GM21390 (cell line): ENCODE results near the gene MLNR.
A peak's percentile ranks its signal among the peaks of the same experiment; 100 is the strongest.

Experiments used
- ATAC-seq: cut with Tn5 transposase; IDR thresholded peaks from one replicate; pipeline ENCODE4 v1.9.1; 2021; ENCODE audit not compliant: unreplicated experiment

The MLNR gene, protein sequence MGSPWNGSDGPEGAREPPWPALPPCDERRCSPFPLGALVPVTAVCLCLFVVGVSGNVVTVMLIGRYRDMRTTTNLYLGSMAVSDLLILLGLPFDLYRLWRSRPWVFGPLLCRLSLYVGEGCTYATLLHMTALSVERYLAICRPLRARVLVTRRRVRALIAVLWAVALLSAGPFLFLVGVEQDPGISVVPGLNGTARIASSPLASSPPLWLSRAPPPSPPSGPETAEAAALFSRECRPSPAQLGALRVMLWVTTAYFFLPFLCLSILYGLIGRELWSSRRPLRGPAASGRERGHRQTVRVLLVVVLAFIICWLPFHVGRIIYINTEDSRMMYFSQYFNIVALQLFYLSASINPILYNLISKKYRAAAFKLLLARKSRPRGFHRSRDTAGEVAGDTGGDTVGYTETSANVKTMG

DNA sequence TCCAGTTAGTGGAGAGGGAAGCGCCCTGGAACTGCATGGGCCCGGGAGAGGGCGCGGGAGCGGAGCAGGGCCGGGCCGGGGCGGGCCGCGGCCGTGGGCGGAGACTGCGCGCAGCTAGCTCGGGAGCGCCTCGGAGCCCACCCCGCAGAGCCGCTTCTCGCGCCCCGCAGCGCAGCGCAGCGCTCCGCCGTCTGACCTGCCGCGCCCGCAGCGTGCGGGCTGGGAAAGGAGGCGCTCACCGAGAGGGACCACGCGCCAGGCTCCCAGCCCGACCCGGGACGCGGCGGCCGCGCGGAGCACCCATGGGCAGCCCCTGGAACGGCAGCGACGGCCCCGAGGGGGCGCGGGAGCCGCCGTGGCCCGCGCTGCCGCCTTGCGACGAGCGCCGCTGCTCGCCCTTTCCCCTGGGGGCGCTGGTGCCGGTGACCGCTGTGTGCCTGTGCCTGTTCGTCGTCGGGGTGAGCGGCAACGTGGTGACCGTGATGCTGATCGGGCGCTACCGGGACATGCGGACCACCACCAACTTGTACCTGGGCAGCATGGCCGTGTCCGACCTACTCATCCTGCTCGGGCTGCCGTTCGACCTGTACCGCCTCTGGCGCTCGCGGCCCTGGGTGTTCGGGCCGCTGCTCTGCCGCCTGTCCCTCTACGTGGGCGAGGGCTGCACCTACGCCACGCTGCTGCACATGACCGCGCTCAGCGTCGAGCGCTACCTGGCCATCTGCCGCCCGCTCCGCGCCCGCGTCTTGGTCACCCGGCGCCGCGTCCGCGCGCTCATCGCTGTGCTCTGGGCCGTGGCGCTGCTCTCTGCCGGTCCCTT lies at the start of gene MLNR:
Gene MLNR, plus strand, starts transcription at position 303 of the 820 bp plus-strand sequence. Its CDS starts 0 bp downstream, at position 303.
- no peak for ATAC-seq

- ATAC-seq: no peak
Measured at GRCh38 chr13:49171359-49171758, 48.8 kb upstream of the MLNR start.

GRCh38 chr13:49183672-49184325 lies 36.3 kb upstream of the MLNR start:
- no peak for ATAC-seq

DNA sequence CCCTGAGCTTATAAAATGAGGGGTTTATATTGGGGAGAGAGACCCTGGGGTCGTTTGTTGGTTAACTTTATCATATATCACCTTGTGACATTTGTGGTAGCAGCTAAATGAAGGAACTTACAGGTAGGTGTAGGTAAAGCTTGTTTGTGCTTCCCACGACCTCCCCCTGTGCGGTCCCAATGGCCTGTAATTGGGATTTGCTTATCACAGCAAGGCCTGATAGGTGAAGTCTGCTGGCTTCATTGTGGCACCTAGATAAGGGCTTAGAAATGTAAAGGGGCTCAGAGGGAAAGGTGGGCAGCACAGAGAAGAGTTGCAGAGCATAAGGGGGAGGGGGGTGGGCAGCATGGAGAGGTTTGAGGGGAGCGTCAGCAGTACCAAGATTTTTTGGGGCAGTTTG lies 35.5 kb upstream of the MLNR start:
- ATAC-seq: no peak

GRCh38 chr13:49185264-49185663 lies 34.9 kb upstream of the MLNR start:
- ATAC-seq: no peak

DNA sequence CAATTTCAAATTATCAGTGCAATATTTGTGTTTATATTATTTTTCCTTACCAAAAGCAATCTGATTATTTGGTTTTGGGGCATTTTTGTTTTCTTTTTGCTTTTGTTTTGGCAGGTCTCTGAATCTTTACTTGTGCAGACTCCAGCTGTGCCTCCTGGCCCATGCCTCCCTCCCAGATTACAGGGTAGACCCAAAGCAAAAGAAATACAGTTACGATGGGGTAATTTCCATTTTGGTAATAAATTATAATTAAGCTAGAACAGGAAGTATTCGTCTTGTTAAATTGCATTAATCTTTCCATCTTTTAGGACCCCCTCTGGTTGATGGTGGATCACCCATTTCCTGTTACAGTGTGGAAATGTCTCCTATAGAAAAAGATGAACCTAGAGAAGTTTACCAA lies 29.2 kb upstream of the MLNR start:
- ATAC-seq: no peak

GRCh38 chr13:49206641-49207040 lies 13.5 kb upstream of the MLNR start:
- no peak for ATAC-seq

DNA sequence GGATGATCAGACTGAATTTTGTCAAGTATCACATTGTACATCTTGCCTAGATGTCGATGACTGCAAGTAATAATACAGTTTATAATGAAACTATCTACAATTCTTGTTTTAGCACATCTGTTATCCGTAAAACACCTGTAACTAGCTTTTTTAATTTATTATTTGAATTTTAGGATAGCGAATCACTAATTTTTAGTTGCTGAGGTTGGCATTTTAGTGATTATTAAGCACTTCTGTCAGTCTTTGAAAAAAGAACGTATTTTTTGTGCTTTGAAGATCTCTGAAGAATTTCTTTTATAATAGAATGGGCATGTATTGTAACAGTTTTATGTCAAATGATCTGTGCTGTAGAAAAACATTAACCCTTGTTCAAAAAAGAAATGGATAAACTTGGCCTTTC lies 11.5 kb upstream of the MLNR start:
- ATAC-seq: no peak

- ATAC-seq: no peak
Measured at GRCh38 chr13:49210114-49210513, 10.0 kb upstream of the MLNR start.

DNA sequence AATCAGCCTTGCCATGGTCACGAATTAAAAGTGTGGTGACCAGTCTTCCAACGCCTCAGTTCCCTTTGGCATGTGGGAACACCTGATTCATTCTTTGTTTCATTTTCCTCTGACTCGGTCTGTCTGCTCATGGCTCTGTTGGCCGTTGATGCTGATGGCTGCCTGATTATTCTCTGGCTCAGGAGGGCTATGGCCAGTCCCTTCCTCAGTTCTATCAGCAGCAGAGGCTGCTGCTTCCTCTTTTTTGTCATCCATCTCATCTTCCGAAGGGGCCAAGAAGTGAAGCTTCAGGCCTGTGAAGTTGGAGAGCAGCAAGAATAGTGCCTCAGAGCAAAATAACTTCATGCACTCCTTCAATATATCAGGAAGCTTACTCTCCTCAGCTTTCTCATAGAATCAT lies 9.5 kb upstream of the MLNR start:
- ATAC-seq: no peak

DNA sequence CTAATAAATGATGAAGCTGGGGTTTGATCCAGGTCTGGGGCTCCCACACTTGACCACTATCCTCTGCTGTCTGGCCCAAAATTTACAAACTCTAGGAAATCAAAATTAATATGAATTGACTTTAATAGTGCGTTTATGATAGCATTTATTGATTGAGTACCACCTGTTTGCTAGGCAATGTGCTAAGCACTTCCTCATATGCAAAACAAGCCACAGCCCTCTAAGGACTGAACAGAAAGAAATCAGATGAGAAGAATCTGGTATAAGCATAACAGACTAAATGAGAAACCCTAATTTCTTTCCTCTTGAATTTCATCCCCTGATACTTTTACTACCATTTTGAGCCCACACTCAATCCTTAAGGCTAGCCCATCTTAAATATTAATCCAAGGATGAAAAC lies 6.6 kb upstream of the MLNR start:
- no peak for ATAC-seq

- no peak for ATAC-seq
Measured at GRCh38 chr13:49213997-49214916, 5.9 kb upstream of the MLNR start.

DNA sequence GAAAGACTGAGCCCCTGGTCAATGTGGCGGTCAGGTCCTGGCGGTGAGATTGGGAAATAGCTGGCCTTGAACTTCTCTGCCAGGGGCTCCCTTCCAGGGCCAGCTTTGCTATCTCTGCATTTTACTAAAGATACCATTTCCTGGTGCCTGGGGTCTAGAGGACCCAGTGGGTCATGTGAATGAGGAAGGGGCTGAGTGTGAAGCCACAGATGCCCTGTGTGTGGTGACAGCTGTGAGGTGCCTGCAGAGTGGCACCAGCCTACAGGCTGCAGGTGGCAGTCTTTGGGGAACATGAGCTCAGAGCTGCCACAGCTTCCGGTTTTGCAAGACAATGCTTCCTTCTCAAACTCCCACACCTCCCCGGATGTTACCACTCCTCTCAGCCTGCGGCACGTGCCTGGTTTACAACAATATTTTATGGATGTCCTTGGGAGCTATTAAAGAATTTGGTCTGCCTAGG lies 5.2 kb upstream of the MLNR start:
- peak; percentile 66 for ATAC-seq

DNA sequence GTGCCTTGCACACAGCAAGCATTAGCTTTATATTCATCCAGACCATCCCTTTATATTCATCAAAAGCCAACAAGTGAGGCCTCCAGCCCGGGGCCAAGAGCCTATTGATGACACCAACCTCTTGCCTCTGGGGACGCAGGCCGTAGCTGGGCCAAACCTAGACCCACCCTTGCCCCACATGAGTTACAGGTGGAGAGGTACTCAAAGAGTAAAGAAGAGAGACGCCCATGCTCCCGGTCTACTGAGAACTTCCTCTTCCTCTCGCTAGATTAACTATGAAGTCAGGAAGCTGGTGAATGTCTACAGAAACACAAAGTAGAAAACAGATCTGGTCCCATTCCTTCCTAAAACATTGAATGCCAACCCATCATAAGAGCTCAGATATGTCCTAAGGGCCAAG lies 3.8 kb upstream of the MLNR start:
- no peak for ATAC-seq

DNA sequence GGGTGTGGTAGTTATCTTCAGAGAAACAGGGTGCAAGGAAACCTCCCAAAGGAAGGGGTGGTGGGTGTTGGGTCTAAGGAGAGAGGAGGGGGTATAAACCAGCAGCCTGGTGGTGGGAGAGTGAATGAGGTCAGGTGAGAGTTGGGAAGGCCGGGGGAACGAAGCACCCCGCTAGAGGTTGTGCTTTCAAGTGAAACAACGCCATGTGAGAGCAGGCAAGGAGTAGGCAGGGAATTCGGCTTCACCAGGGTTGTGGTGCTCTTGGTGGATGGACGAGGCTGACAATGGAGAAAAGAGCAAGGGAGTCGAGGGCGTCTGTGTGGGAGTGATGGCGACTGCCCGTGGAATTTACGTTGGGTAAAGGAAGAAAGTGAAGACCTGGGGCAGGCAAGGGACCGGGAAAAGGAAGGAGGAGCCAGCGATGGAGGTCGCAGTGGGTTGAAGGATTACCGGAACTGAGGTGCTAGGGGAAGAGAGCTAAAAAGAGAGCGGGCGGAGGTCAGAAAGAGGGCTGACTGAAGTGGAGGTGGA lies 2.1 kb upstream of the MLNR start:
- no peak for ATAC-seq

DNA sequence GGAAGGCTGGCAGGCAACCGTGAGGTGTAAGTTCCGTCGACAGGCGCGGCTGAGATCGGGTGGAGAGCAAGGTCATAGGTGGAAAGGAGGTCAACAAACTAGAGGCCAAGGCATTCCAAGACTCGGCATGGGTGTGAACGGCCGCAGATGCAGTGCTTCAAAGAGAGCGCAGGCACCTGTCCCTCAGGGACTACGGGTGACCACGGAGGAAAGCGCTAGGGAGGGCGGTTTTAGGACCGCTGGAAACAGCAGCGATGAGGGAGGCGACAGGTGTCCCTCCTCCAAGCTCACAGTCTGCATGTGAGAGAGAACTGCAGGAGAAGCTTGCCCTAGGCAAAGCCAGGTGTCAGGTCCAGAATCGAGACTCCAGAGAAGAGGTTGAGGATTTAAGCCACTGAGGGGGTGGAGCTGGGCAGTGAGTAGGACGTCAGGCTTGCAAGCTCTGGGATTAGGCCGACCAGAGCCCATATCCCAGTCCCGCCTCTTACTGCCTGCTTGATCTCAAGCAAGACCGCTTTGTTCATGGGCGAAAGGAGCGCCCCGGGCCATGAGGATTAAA lies 1.6 kb upstream of the MLNR start:
- ATAC-seq: no peak

- ATAC-seq: no peak
Measured at GRCh38 chr13:49219647-49220035, 497 bp upstream of the MLNR start.

- ATAC-seq: no peak
Measured at GRCh38 chr13:49220856-49221589, 885 bp downstream of the MLNR start.

DNA sequence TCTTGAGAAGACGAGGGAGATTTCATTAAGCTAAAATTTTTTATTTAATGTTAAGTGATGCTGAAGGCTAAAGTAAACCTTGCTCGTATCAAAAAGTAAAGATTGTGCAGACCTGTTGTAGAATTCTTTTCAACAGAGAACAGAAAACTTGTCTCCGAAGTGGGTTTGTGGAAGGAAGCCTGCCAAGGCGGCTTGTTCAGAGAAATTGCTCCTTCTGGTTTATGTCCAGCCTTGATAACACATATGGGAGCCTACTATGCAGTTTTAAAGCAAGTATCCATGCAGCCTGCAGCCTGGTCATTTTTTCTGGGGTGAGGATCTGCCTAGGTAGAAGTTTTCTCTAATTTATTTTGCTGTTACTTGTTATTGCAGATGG lies 1.4 kb downstream of the MLNR start:
- no peak for ATAC-seq
